ENCODE data around the gene LAMA4.

GRCh38 chr6:112234601-112235000 lies 19.8 kb downstream of the LAMA4 start:
- TF ChIP-seq, protein P1, sequence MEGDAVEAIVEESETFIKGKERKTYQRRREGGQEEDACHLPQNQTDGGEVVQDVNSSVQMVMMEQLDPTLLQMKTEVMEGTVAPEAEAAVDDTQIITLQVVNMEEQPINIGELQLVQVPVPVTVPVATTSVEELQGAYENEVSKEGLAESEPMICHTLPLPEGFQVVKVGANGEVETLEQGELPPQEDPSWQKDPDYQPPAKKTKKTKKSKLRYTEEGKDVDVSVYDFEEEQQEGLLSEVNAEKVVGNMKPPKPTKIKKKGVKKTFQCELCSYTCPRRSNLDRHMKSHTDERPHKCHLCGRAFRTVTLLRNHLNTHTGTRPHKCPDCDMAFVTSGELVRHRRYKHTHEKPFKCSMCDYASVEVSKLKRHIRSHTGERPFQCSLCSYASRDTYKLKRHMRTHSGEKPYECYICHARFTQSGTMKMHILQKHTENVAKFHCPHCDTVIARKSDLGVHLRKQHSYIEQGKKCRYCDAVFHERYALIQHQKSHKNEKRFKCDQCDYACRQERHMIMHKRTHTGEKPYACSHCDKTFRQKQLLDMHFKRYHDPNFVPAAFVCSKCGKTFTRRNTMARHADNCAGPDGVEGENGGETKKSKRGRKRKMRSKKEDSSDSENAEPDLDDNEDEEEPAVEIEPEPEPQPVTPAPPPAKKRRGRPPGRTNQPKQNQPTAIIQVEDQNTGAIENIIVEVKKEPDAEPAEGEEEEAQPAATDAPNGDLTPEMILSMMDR (IDR thresholded peaks at IDR 0.05), result no peak
- TF ChIP-seq EP300 (IDR thresholded peaks at IDR 0.05) (no peak), POLR2AphosphoS5 (IDR thresholded peaks at IDR 0.05) (no peak), POLR2A (IDR thresholded peaks at IDR 0.05) (no peak)
